ENCODE results near the gene MGMT. TPM values are rescaled to one million over a fixed set of nuclear protein-coding genes. Genes with fewer than 3 reads are reported as not detected.

The MGMT gene
- total RNA-seq, 2 donors from 2014 or later: 41.1 to 50.4 TPM

GRCh38 chr10:129602938-129603535 lies 136.0 kb downstream of the MGMT start:
- WGBS: 76% methylated on average over 6 of the region's 6 CpGs
- no peaks in the 10 kb centered on the region for H3K27me3 ChIP-seq (replicated peaks; ENCODE audit: insufficient read depth)
- no peaks in the 10 kb centered on the region for H3K36me3 ChIP-seq
- H3K4me3 ChIP-seq: no peak overlapping the region
- intact Hi-C loops (cut with DNase I): no loop called here
- H3K4me1 ChIP-seq (replicated peaks): no peaks in the 10 kb centered on the region
- no peak for DNase-seq (ENCODE audit: low spot score)
- no peaks in the 10 kb centered on the region for H3K9me3 ChIP-seq
- H3K27ac ChIP-seq: no peak overlapping the region
- TF ChIP-seq, protein P1, sequence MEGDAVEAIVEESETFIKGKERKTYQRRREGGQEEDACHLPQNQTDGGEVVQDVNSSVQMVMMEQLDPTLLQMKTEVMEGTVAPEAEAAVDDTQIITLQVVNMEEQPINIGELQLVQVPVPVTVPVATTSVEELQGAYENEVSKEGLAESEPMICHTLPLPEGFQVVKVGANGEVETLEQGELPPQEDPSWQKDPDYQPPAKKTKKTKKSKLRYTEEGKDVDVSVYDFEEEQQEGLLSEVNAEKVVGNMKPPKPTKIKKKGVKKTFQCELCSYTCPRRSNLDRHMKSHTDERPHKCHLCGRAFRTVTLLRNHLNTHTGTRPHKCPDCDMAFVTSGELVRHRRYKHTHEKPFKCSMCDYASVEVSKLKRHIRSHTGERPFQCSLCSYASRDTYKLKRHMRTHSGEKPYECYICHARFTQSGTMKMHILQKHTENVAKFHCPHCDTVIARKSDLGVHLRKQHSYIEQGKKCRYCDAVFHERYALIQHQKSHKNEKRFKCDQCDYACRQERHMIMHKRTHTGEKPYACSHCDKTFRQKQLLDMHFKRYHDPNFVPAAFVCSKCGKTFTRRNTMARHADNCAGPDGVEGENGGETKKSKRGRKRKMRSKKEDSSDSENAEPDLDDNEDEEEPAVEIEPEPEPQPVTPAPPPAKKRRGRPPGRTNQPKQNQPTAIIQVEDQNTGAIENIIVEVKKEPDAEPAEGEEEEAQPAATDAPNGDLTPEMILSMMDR (IDR thresholded peaks at IDR 0.05): no peak
- TF ChIP-seq POLR2AphosphoS5 (IDR thresholded peaks at IDR 0.05): no peak
- TF ChIP-seq POLR2A (IDR thresholded peaks at IDR 0.05): no peak

DNA sequence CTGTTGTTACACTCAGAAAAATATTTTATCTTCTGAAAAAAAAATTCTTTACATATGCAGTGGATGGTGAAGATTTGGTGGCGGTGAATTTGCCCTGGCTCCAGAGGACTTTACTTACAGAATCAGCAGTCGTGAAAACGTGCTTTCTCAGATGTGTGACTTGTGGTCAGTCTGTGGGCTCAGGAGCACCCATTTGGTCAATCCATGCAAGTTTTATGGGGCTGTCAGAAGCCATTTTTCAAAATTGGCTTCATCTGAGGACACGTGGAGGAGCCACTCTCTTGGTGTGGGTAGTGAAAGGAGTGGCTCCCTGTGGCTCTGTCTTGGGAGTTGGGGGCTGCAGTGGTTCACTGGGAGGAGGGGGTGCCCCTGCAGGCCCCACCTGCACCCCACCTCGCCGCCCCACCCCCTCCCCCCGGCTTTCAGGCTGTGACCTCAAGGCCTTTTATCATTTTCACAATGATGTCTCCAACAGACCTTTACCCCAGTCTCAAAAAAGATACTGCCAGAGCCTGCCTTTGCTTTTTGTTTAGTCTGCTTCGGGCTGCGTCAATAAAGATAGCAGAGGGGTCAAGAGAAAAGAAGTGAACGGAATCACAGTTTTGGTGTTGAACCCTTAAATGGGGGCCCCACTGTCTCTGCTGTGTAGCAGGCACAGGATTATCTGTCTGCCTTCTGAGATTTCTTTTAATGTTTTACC lies 137.4 kb downstream of the MGMT start:
- Histone ChIP-seq H3K27me3 (replicated peaks; ENCODE audit: insufficient read depth) (no peaks in the 10 kb centered on the region), H3K27ac (no peak overlapping the region), H3K36me3 (no peaks in the 10 kb centered on the region), H3K4me1 (replicated peaks) (no peaks in the 10 kb centered on the region), H3K4me3 (no peak overlapping the region), H3K9me3 (no peaks in the 10 kb centered on the region)
- intact Hi-C loops (cut with DNase I): no loop called here
- 82% methylated on average over 10 of the region's 10 CpGs for WGBS
- TF ChIP-seq, protein P1 (IDR thresholded peaks at IDR 0.05): no peak
- TF ChIP-seq POLR2AphosphoS5 (IDR thresholded peaks at IDR 0.05) (no peak), POLR2A (IDR thresholded peaks at IDR 0.05) (no peak)
- no peak for DNase-seq (ENCODE audit: low spot score)

GRCh38 chr10:129605266-129605985 lies 138.4 kb downstream of the MGMT start:
- TF ChIP-seq, protein P1 (IDR thresholded peaks at IDR 0.05): no peak
- TF ChIP-seq POLR2AphosphoS5 (IDR thresholded peaks at IDR 0.05): no peak
- Histone ChIP-seq H3K4me1 (replicated peaks) (no peaks in the 10 kb centered on the region), H3K9me3 (no peaks in the 10 kb centered on the region), H3K27me3 (replicated peaks; ENCODE audit: insufficient read depth) (no peaks in the 10 kb centered on the region), H3K27ac (no peak overlapping the region), H3K4me3 (no peak overlapping the region), H3K36me3 (no peaks in the 10 kb centered on the region)
- 87% methylated on average over 11 of the region's 11 CpGs for WGBS
- intact Hi-C loops (cut with DNase I): no loop called here
- no peak for DNase-seq (ENCODE audit: low spot score)

GRCh38 chr10:129605986-129606518 lies 139.0 kb downstream of the MGMT start:
- WGBS: 72% methylated on average over 19 of the region's 19 CpGs
- no peak for DNase-seq (ENCODE audit: low spot score)
- intact Hi-C loops (cut with DNase I): no loop called here
- no peaks in the 10 kb centered on the region for H3K36me3 ChIP-seq
- H3K27ac ChIP-seq: no peak overlapping the region
- H3K27me3 ChIP-seq (replicated peaks; ENCODE audit: insufficient read depth): no peaks in the 10 kb centered on the region
- no peak overlapping the region for H3K4me3 ChIP-seq
- no peaks in the 10 kb centered on the region for H3K4me1 ChIP-seq (replicated peaks)
- no peak for TF ChIP-seq POLR2A (IDR thresholded peaks at IDR 0.05)
- TF ChIP-seq, protein P1 (IDR thresholded peaks at IDR 0.05): no peak
- TF ChIP-seq POLR2AphosphoS5 (IDR thresholded peaks at IDR 0.05): no peak
- H3K9me3 ChIP-seq: no peaks in the 10 kb centered on the region
